Stomach (tissue), 9 donors: ENCODE measurements around the gene CFB. TPM values are rescaled to one million over a fixed set of nuclear protein-coding genes. Genes with fewer than 3 reads are reported as not detected.

Source experiments
- DNase-seq, 2 donors: peaks; one replicate each; pipeline versions ENCODE4 v3.0.0 to v3.0.0-alpha.2; 2013 to 2019
- H3K27ac ChIP-seq, 5 donors: fragments of 200-600 bp in 4 of 5; sonication (generic) in 4 of 5; one replicate each; pipeline ENCODE4 v1.5.1; 2013 to 2019; ENCODE audit warnings: mild to moderate bottlenecking in 1 of 5, moderate library complexity in 1 of 5
- H3K27me3 ChIP-seq, 3 donors: fragments of 200-600 bp; sonication (generic); one replicate each; pipeline ENCODE4 v1.5.1; 2017 to 2019; ENCODE audit warnings: mixed run types in 1 of 3
- H3K36me3 ChIP-seq, 4 donors: fragments of 200-600 bp; sonication (generic); 1 replicate in 3 of 4; 2 replicates in 1 of 4; pipeline ENCODE4 v1.5.1; 2016 to 2019
- H3K4me1 ChIP-seq, 4 donors: fragments of 200-600 bp; sonication (generic); one replicate each; pipeline ENCODE4 v1.5.1; 2016 to 2019
- H3K4me3 ChIP-seq, 4 donors: fragments of 200-600 bp; sonication (generic) in 3 of 4; one replicate each; pipeline ENCODE4 v1.5.1; 2016 to 2019; ENCODE audit warnings: mild to moderate bottlenecking in 1 of 4
- H3K9me3 ChIP-seq, 4 donors: fragments of 200-600 bp; sonication (generic); one replicate each; pipeline ENCODE4 v1.5.1; 2016 to 2019
- CTCF ChIP-seq, 7 experiments: fragments of 450-650 bp in 4 of 7; fragments of 200-600 bp in 3 of 7; sonication (generic) in 3 of 7; IDR thresholded peaks; one replicate each; pipeline ENCODE4 v1.5.1; 2016 to 2019; ENCODE audit warnings: antibody characterized with exemption in 7 of 7, control low read depth in 2 of 7, mild to moderate bottlenecking in 1 of 7
- EP300 ChIP-seq: sonication (generic); formaldehyde crosslinking; IDR thresholded peaks from one replicate; pipeline ENCODE4 v1.6.1; 2017; ENCODE audit warnings: antibody characterized with exemption
- POLR2A ChIP-seq, 4 donors: fragments of 450-650 bp; IDR thresholded peaks; one replicate each; pipeline ENCODE4 v1.6.1; 2016; ENCODE audit warnings: antibody characterized with exemption in 4 of 4, control low read depth in 2 of 4, mild to moderate bottlenecking in 1 of 4, moderate library complexity in 1 of 4
- POLR2AphosphoS5 ChIP-seq, 3 donors: sonication (generic); formaldehyde crosslinking; IDR thresholded peaks; one replicate each; pipeline ENCODE4 v1.6.1; 2016; ENCODE audit warnings: antibody characterized with exemption in 3 of 3
- WGBS, 5 donors: extraction: QIAGEN DNeasy Blood & Tissue Kit in 3 of 5; methylation state at CpG; one replicate each; pipeline versions ENCODE4 v1.1.5 to v1.1.7; 2013 to 2018; 5-methylcytosine and 5-hydroxymethylcytosine counted together
- intact Hi-C: fragments of 100-400 bp; cut with DNase I; formaldehyde crosslinking; loops from one replicate; pipeline ENCODE4 v1.15.1; 2023; ENCODE audit warnings: low total_unique reads
- polyA plus RNA-seq, 3 donors: library from polyadenylated mRNA; stranded (reverse); fragments of 200-250 nt; gene quantifications; one replicate each; pipeline ENCODE4 v1.2.3, GENCODE V29; 2013
- total RNA-seq, 5 donors: library from RNA; depleted of rRNA; stranded (reverse); fragments of >200 nt; gene quantifications; one replicate each; pipeline versions ENCODE4 v1.1.0 to v1.2.3, GENCODE V29; 2014 to 2016
- donor health status: healthy with polysubstance abuse.
- donor health status: Bipolar disorder and iron deficiency.
- donor health status: healthy.

Gene CFB
- total and polyA plus RNA-seq, 8 donors: 8.4 to 316 (median 175) TPM

GRCh38 chr6:31958412-31958740, 12.5 kb downstream of the CFB start:
- TF ChIP-seq POLR2AphosphoS5 (IDR thresholded peaks at IDR 0.05) (no peak), CTCF (IDR thresholded peaks at IDR 0.05) (peak in 1 of 7 experiments; percentile 10)
- no peaks in the 10 kb centered on the region for H3K9me3 ChIP-seq
- intact Hi-C loops: no loop called here
- peaks cover 19 to 36% (median 27%) of the 10 kb centered on the region in 4 donors for H3K4me1 ChIP-seq
- peak overlapping the region; percentile 69 to 97 (median 82) for H3K4me3 ChIP-seq
- H3K27ac ChIP-seq: peak overlapping the region; percentile 28 to 95 (median 90)
- 4 to 9% (median 6%) methylated on average over 11 of the region's 11 CpGs for WGBS, 5 donors
- DNase-seq: no peak
- no peaks in the 10 kb centered on the region for H3K27me3 ChIP-seq
- H3K36me3 ChIP-seq: peaks cover 58 to 73% (median 72%) of the 10 kb centered on the region in 4 donors

GRCh38 chr6:31958741-31959739, 13.1 kb downstream of the CFB start, which contains the start of the genes NELFE and SKIC2:
TSS of gene NELFE (minus strand) at chr6:31958971. CDS start at chr6:31958446, 525 bp downstream.
TSS of gene SKIC2 (plus strand) at chr6:31959175. CDS start at chr6:31959193, 18 bp downstream.
- no peak for TF ChIP-seq CTCF (IDR thresholded peaks at IDR 0.05)
- TF ChIP-seq POLR2A (IDR thresholded peaks at IDR 0.05): peak in 1 of 4 donors; percentile 33
- TF ChIP-seq POLR2AphosphoS5 (IDR thresholded peaks at IDR 0.05): peak; percentile 84 to 97 (median 89)
- peak; percentile 44 for TF ChIP-seq EP300
- H3K27ac ChIP-seq: peak within 1 kb of the TSS; percentile 78 to 95 (median 90)
- no peaks in the 10 kb centered on the region for H3K27me3 ChIP-seq
- H3K4me1 ChIP-seq: peaks cover 19 to 36% (median 27%) of the 10 kb centered on the region in 4 donors
- H3K4me3 ChIP-seq: peak within 1 kb of the TSS; percentile 69 to 97 (median 82)
- intact Hi-C loops: no loop called here
- WGBS, 5 donors: 0 to 2% (median 0%) methylated on average over 54 to 59 of the region's 59 CpGs
- H3K36me3 ChIP-seq: peaks cover 58 to 73% (median 72%) of the 10 kb centered on the region in 4 donors
- H3K9me3 ChIP-seq: no peaks in the 10 kb centered on the region
- peak; percentile 99 for DNase-seq

- TF ChIP-seq POLR2AphosphoS5 (IDR thresholded peaks at IDR 0.05) (no peak), POLR2A (IDR thresholded peaks at IDR 0.05) (no peak), EP300 (no peak), CTCF (IDR thresholded peaks at IDR 0.05) (no peak)
- no peak for DNase-seq
- WGBS, 5 donors: 92 to 98% (median 94%) methylated on average over 12 of the region's 12 CpGs
- Histone ChIP-seq H3K36me3 (peaks cover 57 to 73% (median 72%) of the 10 kb centered on the region in 4 donors), H3K27me3 (no peaks in the 10 kb centered on the region), H3K9me3 (no peaks in the 10 kb centered on the region), H3K4me1 (peaks cover 19 to 34% (median 27%) of the 10 kb centered on the region in 4 donors), H3K4me3 (no peak overlapping the region), H3K27ac (no peak overlapping the region)
- intact Hi-C loops: no loop called here
These were observed 15.7 kb downstream of the CFB start for GRCh38 chr6:31961616-31962015.

- no peaks in the 10 kb centered on the region for H3K9me3 ChIP-seq
- no peaks in the 10 kb centered on the region for H3K27me3 ChIP-seq
- H3K4me3 ChIP-seq: no peak overlapping the region
- H3K36me3 ChIP-seq: peaks cover 76 to 90% (median 89%) of the 10 kb centered on the region in 4 donors
- intact Hi-C loops: no loop called here
- no peak for TF ChIP-seq EP300
- TF ChIP-seq POLR2A (IDR thresholded peaks at IDR 0.05): no peak
- no peak for TF ChIP-seq POLR2AphosphoS5 (IDR thresholded peaks at IDR 0.05)
- no peak for TF ChIP-seq CTCF (IDR thresholded peaks at IDR 0.05)
- no peak for DNase-seq
- 89 to 96% (median 94%) methylated on average over 17 to 19 of the region's 19 CpGs for WGBS, 5 donors
- H3K27ac ChIP-seq: no peak overlapping the region
- peaks cover 8 to 19% (median 15%) of the 10 kb centered on the region in 4 donors for H3K4me1 ChIP-seq
These were observed 18.0 kb downstream of the CFB start for GRCh38 chr6:31963921-31964320.
